HG02885 (cell line): ENCODE results near the gene VANGL2.

ENCODE experiments used
- ATAC-seq: cut with Tn5 transposase; IDR thresholded peaks from one replicate; pipeline ENCODE4 v1.9.1; 2021; ENCODE audit warnings: mild to moderate bottlenecking; ENCODE audit not compliant: unreplicated experiment, poor library complexity

The VANGL2 gene

DNA sequence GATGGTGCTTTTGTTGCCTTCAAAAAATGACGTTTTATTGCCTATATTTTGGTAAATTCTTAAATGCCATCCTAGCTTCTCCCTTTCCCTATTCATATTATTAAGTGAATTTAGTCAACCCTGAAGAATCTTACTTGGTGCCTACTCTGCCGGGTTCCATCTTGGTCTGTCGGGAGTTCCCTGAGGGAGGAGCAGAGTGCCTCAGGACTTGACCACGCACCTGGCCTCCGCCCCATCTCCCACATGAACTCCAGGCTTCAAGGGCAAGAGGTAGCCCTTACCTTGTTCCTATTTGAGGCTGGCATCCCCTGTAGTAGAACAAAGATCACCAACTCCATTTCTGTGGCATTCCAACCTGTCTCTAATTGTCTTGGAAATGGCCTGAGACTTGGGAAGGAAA, 21.5 kb downstream of the VANGL2 start:
- no peak for ATAC-seq

DNA sequence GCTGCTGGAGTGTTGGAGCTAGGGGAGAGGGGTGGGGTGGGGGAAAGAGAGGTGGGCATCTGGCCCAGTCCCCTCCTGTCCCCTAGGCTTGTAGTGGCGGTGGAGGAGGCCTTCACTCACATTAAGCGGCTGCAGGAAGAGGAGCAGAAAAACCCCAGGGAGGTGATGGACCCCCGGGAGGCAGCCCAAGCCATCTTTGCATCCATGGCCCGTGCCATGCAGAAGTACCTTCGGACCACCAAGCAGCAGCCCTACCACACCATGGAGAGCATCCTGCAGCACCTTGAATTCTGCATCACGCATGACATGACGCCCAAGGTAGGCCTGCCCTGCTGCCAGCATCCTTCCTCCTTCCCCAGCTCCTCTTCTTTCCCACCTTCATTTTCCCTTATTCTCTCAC, 23.6 kb downstream of the VANGL2 start:
- no peak for ATAC-seq

DNA sequence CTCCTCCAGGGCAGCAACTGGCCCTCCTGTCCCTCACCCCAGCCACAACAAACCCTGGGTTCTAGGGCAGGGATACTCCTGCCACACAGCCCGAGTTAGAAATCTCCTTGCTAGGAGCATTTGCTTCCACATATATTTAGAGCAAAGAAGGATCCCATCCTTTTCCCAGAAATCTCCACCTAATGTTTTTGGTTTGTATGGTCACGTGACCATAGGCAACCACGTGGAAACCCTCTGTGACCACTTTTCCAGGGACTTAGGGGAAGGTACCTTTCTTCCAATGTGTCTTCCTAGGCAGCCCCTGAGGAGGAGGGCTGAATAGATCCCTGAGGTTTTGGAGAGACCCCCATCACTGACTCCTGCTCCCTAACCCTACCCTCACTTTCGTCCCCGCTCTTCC, 25.5 kb downstream of the VANGL2 start:
- no peak for ATAC-seq

DNA sequence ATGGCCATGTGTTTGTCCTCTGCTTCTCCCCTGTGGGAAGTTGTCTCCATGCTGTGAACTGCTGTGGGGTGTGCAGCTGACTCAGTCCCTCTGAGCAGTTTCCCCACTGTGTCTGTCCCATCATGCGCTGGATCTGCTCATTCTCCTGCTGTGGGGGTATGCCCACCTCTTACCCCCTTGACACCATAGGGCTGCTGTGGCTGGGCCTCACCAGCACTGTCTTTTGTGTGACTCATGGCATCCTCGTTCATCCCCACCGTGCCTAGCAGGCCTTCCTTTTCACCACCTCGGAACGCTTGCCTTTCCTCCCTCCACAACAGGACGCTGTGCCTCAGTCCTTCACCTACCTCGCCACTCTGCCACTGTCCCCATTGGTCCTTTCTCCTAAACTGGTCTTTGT, 27.3 kb downstream of the VANGL2 start:
- no peak for ATAC-seq

DNA sequence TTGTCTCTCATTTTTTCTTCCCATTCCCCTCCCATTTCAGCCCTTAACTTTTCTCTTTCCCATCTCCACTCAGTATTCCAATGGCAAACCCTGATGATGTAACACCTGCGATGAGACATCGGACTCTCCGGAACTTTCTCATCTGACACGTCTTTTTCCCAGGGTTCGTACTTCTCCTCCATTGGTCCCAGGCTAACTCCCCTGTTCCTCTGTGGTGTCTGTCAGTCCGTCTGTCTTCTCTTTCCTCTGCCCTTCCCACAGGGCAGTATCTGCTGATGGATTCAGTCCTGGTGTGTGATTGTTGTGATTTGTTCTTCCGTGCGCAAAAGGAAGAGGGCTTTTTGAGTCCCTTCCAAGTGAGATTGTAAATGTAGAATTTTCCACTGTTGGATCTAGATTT, 27.7 kb downstream of the VANGL2 start:
- ATAC-seq: no peak

DNA sequence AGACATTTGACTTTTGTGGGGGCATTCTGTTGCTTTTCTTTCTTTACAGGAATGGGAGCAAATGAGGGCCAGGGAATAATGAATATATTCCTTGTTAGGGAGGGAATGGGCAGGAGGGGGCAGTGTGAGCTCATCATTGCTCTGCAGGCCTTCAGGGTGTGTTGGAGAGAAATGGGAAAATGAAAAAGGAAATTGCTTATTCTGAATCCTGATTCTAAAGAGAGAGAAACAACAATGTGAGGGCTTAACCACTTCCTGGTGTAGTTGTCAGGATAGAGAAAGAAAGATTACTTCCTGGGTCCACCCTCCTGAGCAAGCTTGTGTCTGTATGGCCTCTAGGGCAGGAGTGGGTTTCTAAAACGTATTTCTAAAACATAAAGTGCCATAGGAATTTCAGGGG, 28.3 kb downstream of the VANGL2 start:
- no peak for ATAC-seq

DNA sequence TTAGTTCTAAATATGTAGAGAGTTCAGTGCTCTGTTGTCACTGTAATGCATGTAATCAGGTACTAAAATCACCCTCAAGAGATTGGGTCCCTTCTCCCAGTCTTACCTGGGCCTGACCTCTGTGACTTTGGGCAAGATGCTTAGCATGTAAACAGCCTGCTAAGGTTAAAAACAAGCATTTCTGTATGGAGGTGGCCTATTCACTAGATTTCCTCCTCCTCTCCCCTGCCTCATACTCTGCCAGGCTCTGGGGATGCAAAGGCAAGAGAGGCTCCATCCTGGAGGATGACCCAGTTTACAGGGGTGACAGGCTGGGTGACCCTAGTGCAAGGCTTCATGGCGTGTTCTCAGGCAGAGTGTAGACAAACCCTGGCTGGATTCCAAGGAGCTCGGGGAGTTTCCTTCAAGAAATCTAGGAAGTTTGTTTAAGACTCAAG, 28.8 kb downstream of the VANGL2 start:
- ATAC-seq: no peak

DNA sequence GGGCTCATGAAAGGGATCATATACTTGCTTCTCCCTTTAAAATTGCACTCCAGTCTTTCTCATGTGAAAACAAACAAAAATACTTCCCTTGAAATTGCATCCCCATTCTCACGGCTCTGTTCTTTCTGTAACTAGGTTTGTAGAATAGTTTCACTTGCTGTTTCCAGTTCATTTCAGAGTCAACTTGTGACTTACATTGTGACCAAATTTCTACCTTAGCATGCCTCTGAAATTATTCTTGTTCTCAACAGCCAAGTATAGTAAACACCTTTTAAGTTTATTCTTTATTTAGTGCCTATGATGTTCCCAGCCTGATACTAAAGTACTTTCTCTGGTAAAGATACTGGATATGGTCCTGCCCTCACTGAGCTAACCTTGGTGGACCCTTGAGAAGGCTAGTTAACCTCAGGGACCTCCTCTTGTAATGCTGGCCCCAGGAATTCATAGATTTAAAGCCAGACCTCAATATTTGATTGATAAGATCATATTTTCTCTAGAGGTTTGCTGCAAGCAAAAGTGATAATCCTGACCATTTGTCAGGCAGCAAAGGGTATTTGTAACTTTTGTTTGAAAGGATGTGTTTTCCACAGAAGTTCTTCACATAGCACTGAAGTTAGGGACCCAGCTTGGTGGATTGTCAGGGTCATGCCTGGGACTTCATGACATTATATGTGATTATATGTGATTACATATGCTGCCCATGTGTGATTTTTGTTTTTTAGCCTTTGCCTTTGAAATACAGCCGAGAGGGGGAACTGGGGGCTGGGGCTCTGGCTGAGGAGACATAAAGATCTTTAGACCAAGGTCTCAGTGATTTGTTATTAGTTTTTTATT, 29.6 kb downstream of the VANGL2 start:
- ATAC-seq: peak; percentile 64

DNA sequence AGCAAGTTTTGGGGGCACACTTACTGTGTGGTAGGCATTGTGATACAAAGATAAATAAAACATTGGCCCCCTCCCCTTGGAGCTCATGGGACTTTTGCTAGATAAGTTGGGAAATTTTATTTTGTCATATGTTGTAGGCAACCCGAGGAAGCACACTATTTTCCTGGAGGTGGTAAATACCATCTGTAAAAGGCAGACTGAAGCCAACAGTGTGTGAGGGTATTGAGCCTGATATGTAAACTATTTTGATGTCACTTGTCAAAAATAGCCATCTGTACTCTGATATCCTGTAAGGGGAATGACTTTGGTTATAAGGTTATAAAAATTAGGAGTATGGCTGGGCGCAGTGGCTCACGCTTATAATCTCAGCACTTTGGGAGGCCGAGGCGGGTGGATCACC, 30.6 kb downstream of the VANGL2 start:
- no peak for ATAC-seq

DNA sequence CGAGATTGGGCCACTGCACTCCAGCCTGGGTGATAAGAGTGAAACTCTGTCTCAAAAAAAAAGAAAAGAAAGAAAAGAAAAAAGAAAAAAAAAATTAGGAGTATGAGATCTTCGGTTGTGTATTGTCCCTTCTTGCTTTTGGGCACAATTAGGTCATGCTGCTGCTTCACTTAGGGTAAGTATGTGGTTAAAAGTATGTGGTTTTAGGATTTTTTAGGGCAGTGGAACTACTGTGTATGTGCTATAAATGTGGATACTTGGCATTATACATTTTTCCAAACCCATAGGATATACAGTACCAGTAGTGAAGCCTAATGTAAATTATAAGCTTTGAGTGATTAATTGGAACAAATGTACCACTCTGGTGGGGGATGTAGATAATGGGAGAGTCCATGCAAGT, 31.2 kb downstream of the VANGL2 start:
- ATAC-seq: no peak

DNA sequence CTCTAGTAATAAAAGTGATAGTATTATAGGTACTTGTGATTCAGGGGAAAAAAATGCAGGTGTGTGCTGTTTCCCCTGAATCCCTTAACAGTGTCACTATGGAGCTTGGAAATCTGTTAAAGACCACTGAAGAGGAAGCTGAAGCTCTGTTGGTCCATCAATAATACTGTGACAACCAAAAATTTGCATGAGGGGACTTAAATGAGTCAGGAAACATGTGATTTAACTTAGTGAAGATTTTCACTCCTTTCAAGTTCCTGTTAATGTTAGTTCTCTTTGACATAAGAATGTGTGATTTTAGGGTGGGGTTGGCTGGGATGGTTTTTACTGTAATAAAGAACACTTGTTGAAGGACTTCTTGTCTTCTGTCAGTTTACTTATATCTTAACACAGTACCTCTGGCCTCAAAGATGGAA, 32.0 kb downstream of the VANGL2 start:
- peak; percentile 58 for ATAC-seq

DNA sequence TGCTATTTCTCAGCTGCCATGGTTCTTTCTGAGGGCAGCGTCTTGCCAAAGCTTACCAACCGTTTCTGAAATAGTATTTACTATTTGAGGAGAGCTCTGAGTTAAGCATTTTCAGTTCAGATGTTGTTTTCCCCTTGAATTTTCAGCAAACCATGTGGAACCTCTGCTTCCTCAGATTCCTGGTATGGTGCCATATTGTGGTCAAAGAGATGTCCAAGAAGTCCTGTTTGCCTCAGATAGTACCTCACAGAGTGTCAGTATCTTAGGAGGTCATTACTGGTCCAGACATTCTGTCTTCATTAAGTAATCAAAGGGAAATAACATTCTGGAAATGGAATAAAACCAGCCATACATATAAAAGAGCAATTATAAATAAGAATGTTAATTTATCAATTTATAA, 36.6 kb downstream of the VANGL2 start:
- no peak for ATAC-seq

DNA sequence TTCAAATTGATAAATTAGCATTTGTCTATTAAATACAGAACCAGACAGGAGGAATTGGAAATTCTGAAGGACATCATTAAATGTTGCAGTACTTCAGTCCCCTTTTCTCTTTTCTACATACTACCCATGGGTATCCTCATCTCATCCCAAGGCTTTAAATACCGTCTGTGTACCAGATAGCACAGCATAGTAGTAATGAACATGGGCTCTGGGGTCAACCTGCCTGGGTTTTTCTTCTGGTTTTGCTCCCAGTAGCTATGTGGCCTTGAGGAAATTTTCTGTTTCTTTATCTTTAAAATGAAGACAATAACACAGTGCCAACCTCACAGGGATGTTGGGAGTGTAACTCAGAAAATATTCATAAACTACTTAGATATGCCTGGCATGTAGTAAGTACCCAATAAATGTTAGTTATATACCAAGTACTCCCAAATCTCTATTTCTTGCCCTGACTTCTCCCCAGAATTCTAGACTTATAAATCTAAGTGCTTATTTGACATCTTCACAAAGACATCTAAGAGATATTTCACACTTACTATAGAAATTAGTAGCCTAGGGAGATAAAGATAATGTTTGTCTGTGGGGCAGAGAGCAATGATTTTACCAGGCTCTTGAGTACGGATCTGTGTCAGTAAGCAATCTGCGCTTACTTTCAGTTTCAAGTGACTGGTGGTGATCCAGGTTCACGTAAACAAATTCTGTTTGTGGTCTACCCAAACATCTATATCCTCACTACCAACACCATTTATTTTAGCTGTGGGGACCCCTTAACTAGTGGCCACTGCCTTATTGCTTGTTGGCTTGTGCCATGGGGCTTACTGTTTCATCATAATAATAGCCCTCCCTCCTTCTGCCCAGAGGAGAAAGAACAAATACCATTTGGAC, 37.3 kb downstream of the VANGL2 start:
- ATAC-seq: peak; percentile 82

DNA sequence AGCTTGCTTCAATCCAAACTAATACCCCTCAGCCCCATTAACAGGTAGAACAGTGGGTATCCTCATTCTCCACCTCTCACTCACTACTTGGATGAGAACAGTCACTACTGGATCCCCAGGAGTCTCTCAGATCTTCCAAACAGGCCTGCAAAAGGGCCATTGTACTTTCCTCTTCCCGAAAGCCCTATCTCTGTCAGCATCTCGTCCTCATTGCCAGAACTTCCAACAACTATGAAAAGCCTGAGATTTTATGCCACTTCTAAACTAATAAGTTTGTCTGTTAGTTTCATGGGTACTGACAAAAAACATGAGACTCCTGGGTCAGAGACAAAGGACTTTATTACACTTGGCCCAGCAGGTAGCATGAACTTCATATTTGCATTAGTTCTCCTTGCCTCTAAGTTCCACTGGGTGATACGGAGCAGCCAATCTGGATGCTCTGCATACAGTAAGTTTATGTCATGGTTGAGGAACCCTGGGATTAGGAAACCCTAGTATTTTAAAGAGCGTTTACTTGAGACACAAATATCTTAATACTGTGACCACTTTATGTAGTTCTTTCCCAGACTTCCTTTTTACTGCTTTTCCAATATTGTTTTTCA, 38.1 kb downstream of the VANGL2 start:
- peak; percentile 33 for ATAC-seq

DNA sequence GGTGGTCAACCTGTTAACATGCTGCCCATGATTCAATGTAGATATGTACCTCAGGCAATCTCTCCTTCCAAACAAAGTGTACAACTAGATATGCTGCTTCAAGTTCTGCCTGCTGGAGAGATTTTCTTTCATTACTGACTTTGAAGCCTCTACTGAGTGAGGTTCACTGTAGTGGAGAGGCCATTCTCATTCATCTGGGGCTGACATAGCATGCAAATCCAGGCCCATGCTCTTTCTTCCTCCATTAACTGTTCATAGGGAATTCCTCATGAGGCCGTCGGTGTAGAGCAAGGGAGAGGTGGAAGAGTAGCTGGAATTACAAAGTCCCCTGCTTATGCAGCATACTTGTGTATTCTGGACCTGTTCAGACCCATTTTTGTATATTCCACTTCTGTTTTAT, 38.6 kb downstream of the VANGL2 start:
- no peak for ATAC-seq

DNA sequence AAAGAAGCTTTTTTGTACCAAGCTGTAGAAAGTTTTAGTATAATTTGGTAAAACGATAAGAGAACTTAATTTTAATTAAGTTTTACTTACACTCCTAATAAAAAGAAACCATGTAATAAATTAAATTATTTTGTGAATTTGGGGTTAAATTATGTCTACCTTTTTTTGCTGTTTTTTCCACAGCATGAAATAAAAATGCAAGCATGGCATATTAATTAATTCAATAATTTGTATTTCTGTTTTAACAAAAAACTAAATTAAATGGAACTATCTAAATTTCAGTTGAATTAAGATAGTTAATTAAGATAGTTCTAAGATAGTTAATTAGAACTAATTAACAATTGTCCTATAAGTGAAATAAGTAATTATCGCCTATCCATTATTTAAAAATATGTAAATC, 39.4 kb downstream of the VANGL2 start:
- ATAC-seq: no peak

DNA sequence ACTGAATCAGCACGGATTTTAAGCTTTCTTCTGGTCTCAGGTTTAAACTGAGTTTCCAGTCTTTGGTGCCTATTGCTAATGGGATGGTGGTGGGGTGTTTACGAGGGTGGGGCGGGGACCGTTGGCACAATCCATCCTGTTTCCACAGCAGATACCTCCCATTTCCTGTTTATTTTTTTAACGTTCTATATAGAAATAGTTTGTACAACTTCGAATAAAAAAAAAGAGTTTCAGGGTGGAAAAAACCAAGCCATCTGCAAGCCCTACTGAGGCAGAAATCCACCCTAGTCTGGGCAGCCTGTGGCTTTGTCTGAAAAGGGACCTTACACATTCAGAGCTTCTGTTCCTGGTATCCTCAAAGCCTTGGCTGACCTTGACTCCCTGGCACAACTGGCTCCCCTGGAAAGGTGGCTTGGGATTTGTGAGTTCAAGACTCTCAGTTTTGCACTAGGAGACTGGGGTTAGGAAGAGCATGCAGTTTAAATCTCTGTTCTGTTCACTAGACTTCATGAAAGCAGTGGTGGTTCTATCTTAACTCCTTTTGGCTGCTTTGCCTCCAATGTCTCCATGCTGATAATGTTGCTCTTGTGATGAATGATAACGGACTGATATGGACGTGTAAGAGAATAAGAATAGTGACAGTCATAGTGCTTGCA, 46.7 kb downstream of the VANGL2 start:
- ATAC-seq: no peak

DNA sequence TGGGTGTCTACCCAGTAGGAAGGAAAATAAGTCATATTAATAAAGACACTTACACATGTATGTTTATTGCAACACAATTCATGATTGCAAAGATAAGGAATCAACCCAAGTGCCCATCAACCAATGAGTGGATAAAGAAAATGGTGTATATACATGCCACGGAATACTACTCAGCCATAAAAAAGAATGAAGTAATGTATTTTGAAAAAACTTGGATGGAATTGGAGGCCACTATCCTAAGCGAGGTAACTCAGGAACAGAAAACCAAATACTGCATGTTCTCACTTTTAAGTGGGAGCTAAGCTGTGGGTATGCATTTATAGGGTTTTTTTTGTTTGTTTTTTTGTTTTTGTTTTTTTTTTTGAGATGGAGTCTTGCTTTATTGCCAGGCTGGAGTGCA, 49.1 kb downstream of the VANGL2 start:
- ATAC-seq: no peak

DNA sequence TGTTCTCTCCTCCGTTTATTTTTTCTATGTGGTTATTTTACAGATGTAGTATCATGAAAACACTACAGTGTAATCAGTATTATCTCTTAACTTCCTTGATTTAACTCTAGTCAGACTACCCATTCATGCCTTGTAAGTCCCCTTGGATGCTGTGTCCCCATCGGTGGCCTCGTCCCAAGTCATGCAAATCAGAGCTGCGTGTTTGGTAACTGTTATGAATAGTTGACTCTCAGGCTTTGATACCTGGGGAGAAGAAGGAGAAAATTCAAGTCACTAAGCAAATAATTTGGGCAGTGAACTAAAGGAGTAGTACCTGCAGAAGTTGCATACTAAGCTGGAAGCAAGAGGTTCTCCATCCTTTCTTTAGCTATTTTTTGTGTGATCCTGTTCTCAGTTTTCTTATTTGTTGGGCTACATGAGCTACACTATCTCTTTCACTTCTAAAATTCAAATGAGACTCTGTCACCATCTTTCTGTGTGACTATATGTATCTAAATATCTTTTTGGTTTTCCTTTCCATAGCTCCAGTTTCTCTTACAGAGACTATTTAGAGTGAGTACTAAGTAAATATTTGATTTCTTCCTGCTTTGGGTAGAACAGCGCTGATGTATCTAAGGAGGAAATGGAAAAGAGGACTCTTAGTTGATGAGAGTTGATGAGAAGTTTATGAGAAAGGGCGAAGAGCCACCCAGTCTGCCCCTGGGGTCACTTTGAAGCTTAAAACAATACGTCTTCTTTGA, 50.9 kb downstream of the VANGL2 start:
- peak; percentile 36 for ATAC-seq

DNA sequence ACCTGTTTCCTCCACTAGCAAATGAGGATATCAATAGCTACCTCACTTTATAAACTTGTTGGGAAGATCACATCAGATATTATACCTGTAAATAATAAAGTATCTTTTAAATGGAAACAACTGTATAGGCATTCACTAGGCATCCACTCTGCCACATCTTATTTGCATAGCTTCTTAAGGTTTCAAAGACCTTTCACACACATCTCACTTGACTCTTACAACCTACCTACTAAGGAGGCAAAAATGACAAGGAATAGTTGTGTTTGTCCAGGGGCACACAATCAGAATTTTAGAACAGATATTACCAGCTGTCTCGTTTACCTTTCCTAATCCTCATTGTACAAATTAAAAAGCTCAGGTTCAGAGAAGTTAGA, 51.5 kb downstream of the VANGL2 start:
- ATAC-seq: peak; percentile 42
